Measurements from ENCODE around the gene MYBBP1A. TPM values are rescaled to one million over a fixed set of nuclear protein-coding genes. Genes with fewer than 3 reads are reported as not detected.

The MYBBP1A gene
- total and polyA plus RNA-seq, 2 experiments from 2014 or later, result 70.7 to 213 TPM

GRCh38 chr17:4536742-4537411 is 18.3 kb downstream of the MYBBP1A start:
- peak; percentile 1 for ATAC-seq
- Histone ChIP-seq H3K9me2 (ENCODE audit: insufficient read depth) (no peaks in the 10 kb centered on the region), H3K4me3 (peak overlapping the region; percentile 50), H3K4me1 (ENCODE audit: insufficient read depth) (peaks cover 7% of the 10 kb centered on the region; the same call in 1 of the 2 replicates), H3F3A (replicated peaks; ENCODE audit: low read depth) (peaks cover 10% of the 10 kb centered on the region), H3K79me2 (replicated peaks; ENCODE audit: insufficient read depth) (no peaks in the 10 kb centered on the region), H3K27ac (ENCODE audit: low read depth) (no peak overlapping the region; the same call in 1 of the 2 replicates), H2AFZ (no peak overlapping the region), H3K27me3 (ENCODE audit: insufficient read depth) (peaks cover 7% of the 10 kb centered on the region), H3K36me3 (ENCODE audit: insufficient read depth) (no peaks in the 10 kb centered on the region; the same call in 1 of the 2 replicates), H4K20me1 (replicated peaks; ENCODE audit: insufficient read depth) (peaks cover 8% of the 10 kb centered on the region), H3K4me2 (peak overlapping the region; percentile 75)
- Mint-ChIP-seq H3K9me3 (no peaks in the 10 kb centered on the region; the same call in 2 of the 3 replicates), H3K4me3 (peak overlapping the region; percentile 65; the same call in 2 of the 3 replicates), H3K27me3 (ENCODE audit: insufficient read depth, low read depth, poor library complexity) (peaks cover 60% of the 10 kb centered on the region), H3K36me3 (ENCODE audit: low read depth) (peaks cover 37% of the 10 kb centered on the region), H3K4me1 (peaks cover 20% of the 10 kb centered on the region), H3K27ac (no peak overlapping the region)
- no peak for TF ChIP-seq EZH2 (IDR thresholded peaks at IDR 0.05; ENCODE audit: low read depth, unreplicated experiment)
- TF ChIP-seq ZNF331 (CRISPR knock-in tag; IDR thresholded peaks at IDR 0.05; ENCODE audit: low read depth), result no peak
- TF ChIP-seq POLR2AphosphoS5 (IDR thresholded peaks at IDR 0.05; ENCODE audit: low read depth), result no peak; the same call in 1 of the 2 replicates
- TF ChIP-seq STAT1 (IDR thresholded peaks at IDR 0.05; ENCODE audit: unreplicated experiment), result no peak
- TF ChIP-seq ETS1 (IDR thresholded peaks at IDR 0.05), result no peak
- no peak for TF ChIP-seq CREB1 (CRISPR knock-in tag; IDR thresholded peaks at IDR 0.05; ENCODE audit: low read depth)
- no peak for TF ChIP-seq NANOG (IDR thresholded peaks at IDR 0.05; ENCODE audit: borderline replicate concordance)
- TF ChIP-seq CTCF (conservative IDR thresholded peaks at IDR 0.05; ENCODE audit: low read depth in 2 of 2), result no peak
- no peak for TF ChIP-seq ZNF114 (CRISPR knock-in tag; IDR thresholded peaks at IDR 0.05)
- no peak for TF ChIP-seq EZH2phosphoT487 (IDR thresholded peaks at IDR 0.05; ENCODE audit: unreplicated experiment)
- no peak for TF ChIP-seq REST (IDR thresholded peaks at IDR 0.05; ENCODE audit: unreplicated experiment)
- no peak for TF ChIP-seq ZNF462 (CRISPR knock-in tag; IDR thresholded peaks at IDR 0.05)
- no peak for TF ChIP-seq JUNB (IDR thresholded peaks at IDR 0.05; ENCODE audit: unreplicated experiment)
- peak; percentile 30 for DNase-seq (ENCODE audit: low spot score)
